GM23248 (cell line): ENCODE data around the gene SEC31A. TPM values are rescaled to one million over a fixed set of nuclear protein-coding genes. Genes with fewer than 3 reads are reported as not detected.

ENCODE experiments used
- DNase-seq: peaks from one replicate; pipeline ENCODE4 v3.0.0-alpha.2; 2015
- H2AFZ ChIP-seq: fragments of 200-600 bp; sonication (generic); 2 replicates; pipeline ENCODE4 v1.6.1; 2016; ENCODE audit warnings: antibody characterized with exemption
- H3F3A ChIP-seq: fragments of 200-600 bp; sonication (generic); 2 replicates; pipeline ENCODE4 v1.6.1; 2016; ENCODE audit warnings: mild to moderate bottlenecking, antibody characterized with exemption, mixed run types; ENCODE audit not compliant: insufficient read depth
- H3K27ac ChIP-seq: fragments of 200-600 bp; sonication (generic); 2 replicates; pipeline ENCODE4 v1.5.1; 2016; ENCODE audit warnings: mild to moderate bottlenecking
- H3K27me3 ChIP-seq: fragments of 200-600 bp; sonication (generic); replicated peaks from 2 replicates; pipeline ENCODE4 v1.6.1; 2016; ENCODE audit warnings: mild to moderate bottlenecking; ENCODE audit not compliant: insufficient read depth
- H3K36me3 ChIP-seq: fragments of 200-600 bp; sonication (generic); 2 replicates; pipeline ENCODE4 v1.6.1; 2016; ENCODE audit warnings: low read depth, mild to moderate bottlenecking
- H3K4me1 ChIP-seq: fragments of 200-600 bp; sonication (generic); 2 replicates; pipeline ENCODE4 v1.6.1; 2016; ENCODE audit warnings: mild to moderate bottlenecking; ENCODE audit not compliant: insufficient read depth
- H3K4me2 ChIP-seq: fragments of 200-600 bp; sonication (generic); one replicate; pipeline ENCODE4 v1.6.1; 2016; ENCODE audit warnings: mild to moderate bottlenecking; ENCODE audit not compliant: unreplicated experiment
- H3K4me3 ChIP-seq: fragments of 200-600 bp; sonication (generic); 2 replicates; pipeline ENCODE4 v1.5.1; 2016; ENCODE audit warnings: mild to moderate bottlenecking
- H3K79me2 ChIP-seq: fragments of 200-600 bp; sonication (generic); 2 replicates; pipeline ENCODE4 v1.6.1; 2016; ENCODE audit warnings: mild to moderate bottlenecking; ENCODE audit not compliant: insufficient read depth
- H3K9ac ChIP-seq: fragments of 200-600 bp; sonication (generic); 2 replicates; pipeline ENCODE4 v1.6.1; 2016; ENCODE audit warnings: mild to moderate bottlenecking
- H3K9me2 ChIP-seq: fragments of 200-600 bp; sonication (generic); 2 replicates; pipeline ENCODE4 v1.6.1; 2016; ENCODE audit warnings: mixed run types, mild to moderate bottlenecking, moderate library complexity; ENCODE audit not compliant: insufficient read depth
- H3K9me3 ChIP-seq: fragments of 200-600 bp; sonication (generic); one replicate; pipeline ENCODE4 v1.6.1; 2017; ENCODE audit warnings: low read depth
- H4K20me1 ChIP-seq: fragments of 200-600 bp; sonication (generic); 2 replicates; pipeline ENCODE4 v1.6.0; 2016; ENCODE audit not compliant: insufficient read depth
- EZH2 ChIP-seq: fragments of 200-600 bp; sonication (generic); IDR thresholded peaks from 2 replicates; pipeline ENCODE4 v1.6.1; 2018; ENCODE audit warnings: antibody characterized with exemption, mild to moderate bottlenecking; ENCODE audit not compliant: insufficient read depth, poor library complexity, severe bottlenecking
- EZH2phosphoT487 ChIP-seq: fragments of 200-600 bp; sonication (generic); IDR thresholded peaks from 2 replicates; pipeline ENCODE4 v1.6.1; 2018; ENCODE audit warnings: antibody characterized with exemption, moderate library complexity, mild to moderate bottlenecking, low read depth; ENCODE audit not compliant: insufficient read depth
- WGBS, 2 experiments: methylation state at CpG; one replicate each; pipeline ENCODE4 v1.1.6; 2015 to 2017; ENCODE audit warnings: low lambda C conversion rate in 2 of 2, low coverage in 1 of 2; ENCODE audit errors: missing lambda C conversion rate in 2 of 2; 5-methylcytosine and 5-hydroxymethylcytosine counted together
- in situ Hi-C: fragments of 300-500 bp; cut with MboI; formaldehyde crosslinking; loops from 2 replicates; pipeline ENCODE4 v1.15.0; 2020
- polyA plus RNA-seq: library from polyadenylated mRNA; unstranded; fragments of >200 nt; fragmentation: Nextera tagmentation; extraction: Ambion mirVana; gene quantifications from 2 replicates; pipeline ENCODE4 v1.2.1, GENCODE V29; 2016
- total RNA-seq: library from RNA; depleted of rRNA; stranded (reverse); fragments of >200 nt; shearing (Covaris generic); gene quantifications from 2 replicates; pipeline ENCODE4 v1.2.3, GENCODE V29; 2014

SEC31A gene
- total and polyA plus RNA-seq, 2 experiments from 2014 or later = 308 to 315 TPM

DNA sequence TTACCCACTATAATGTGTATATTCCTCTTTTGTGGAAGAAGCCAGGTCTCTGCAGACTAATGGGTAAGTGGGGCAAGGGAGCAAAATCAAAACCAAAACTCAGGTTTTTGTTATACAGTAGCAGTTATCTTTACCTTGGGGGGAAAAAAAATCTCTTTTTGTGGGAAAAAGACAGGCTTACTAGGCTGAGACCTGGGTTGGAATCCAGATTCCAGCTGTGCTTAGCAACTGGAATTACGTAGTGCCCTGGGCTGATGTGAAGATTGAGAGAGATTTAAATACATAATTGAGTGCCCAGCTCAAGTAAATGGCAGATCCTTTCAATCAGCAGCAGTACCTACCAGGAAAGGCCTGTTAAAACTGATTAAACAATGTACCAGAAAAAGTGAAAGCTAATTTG lies 76.9 kb downstream of the SEC31A start:
- no peak for TF ChIP-seq EZH2
- no peak for TF ChIP-seq EZH2phosphoT487
- in situ Hi-C loops = no loop called here
- 8 to 30% methylated on average over 1 of the region's 1 CpG for WGBS, 2 experiments
- Histone ChIP-seq H3K9me3 (no peaks in the 10 kb centered on the region), H3K9me2 (no peaks in the 10 kb centered on the region), H3F3A (peaks cover 67% of the 10 kb centered on the region), H3K4me3 (no peak overlapping the region), H3K36me3 (peaks cover 24% of the 10 kb centered on the region), H2AFZ (no peak overlapping the region), H3K27ac (no peak overlapping the region), H3K79me2 (no peaks in the 10 kb centered on the region), H3K4me2 (no peak overlapping the region), H4K20me1 (no peaks in the 10 kb centered on the region), H3K9ac (no peak overlapping the region), H3K27me3 (no peaks in the 10 kb centered on the region), H3K4me1 (no peaks in the 10 kb centered on the region)
- DNase-seq = no peak

DNA sequence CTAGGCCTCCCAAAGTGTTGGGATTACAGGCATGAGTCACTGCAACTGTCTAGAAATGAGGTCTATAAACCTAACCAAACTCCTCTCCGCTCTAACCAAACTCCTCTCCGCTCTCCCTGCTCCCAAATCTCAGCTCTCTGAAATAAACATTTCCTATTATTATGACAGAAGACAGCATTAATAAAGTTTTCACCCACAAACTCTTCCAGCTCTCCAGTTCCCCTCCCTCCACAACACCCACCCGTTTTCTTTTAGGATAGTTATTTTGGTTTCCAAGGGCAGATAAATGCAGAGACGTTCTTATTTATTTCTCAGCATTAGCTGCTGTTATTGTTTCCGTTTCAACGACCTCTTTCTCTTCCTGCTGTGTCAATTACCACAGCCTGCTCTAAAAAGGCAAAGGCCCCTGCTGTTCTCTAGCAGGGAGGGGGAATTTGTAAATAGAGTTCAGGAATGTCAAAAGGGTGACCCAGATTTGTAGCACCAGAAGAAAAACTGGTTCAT lies 79.1 kb downstream of the SEC31A start:
- Histone ChIP-seq H3K36me3 (peaks cover 3% of the 10 kb centered on the region; the same call in 1 of the 2 replicates), H3K9ac (no peak overlapping the region), H2AFZ (no peak overlapping the region), H3K4me1 (no peaks in the 10 kb centered on the region), H3K9me3 (no peaks in the 10 kb centered on the region), H3K79me2 (no peaks in the 10 kb centered on the region), H3F3A (peaks cover 45% of the 10 kb centered on the region), H3K4me2 (no peak overlapping the region), H3K4me3 (no peak overlapping the region), H4K20me1 (no peaks in the 10 kb centered on the region), H3K27ac (peak overlapping the region; percentile 7; the same call in 1 of the 2 replicates), H3K9me2 (no peaks in the 10 kb centered on the region), H3K27me3 (no peaks in the 10 kb centered on the region)
- no peak for TF ChIP-seq EZH2phosphoT487
- TF ChIP-seq EZH2 = no peak
- WGBS, 2 experiments = 35 to 37% methylated on average over 6 of the region's 6 CpGs
- no peak for DNase-seq
- in situ Hi-C loops = no loop called here

DNA sequence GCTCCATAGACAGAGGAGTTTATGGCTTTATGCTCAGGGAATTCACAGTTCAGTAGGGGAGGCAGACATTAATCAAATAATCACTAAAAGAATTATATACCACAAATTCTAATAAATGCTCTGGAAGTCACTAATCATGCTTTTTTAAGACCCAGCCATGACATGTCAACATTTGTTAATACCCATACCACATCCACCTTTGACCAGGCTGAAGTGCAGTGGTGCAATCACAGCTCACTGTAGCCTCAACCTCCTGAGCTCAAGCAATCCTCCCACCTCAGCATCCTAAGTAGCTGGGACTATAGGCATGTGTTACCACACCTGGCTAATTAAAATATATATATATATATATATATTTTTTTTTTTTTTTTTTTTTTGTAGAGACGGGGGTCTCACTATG lies 79.6 kb downstream of the SEC31A start:
- no peak overlapping the region for H3K4me3 ChIP-seq
- no peaks in the 10 kb centered on the region for H3K36me3 ChIP-seq
- TF ChIP-seq EZH2 = no peak
- no peak for TF ChIP-seq EZH2phosphoT487
- H3K4me1 ChIP-seq = no peaks in the 10 kb centered on the region
- in situ Hi-C loops = no loop called here
- H2AFZ ChIP-seq = no peak overlapping the region
- H3K27ac ChIP-seq = no peak overlapping the region
- no peaks in the 10 kb centered on the region for H3K9me3 ChIP-seq
- H3K9ac ChIP-seq = no peak overlapping the region
- 60% methylated on average over 1 of the region's 1 CpG; no CpG with 5 or more reads in 1 of the 2 experiments for WGBS, 2 experiments
- H3F3A ChIP-seq = peaks cover 43% of the 10 kb centered on the region
- no peak for DNase-seq
- no peak overlapping the region for H3K4me2 ChIP-seq
- H3K79me2 ChIP-seq = no peaks in the 10 kb centered on the region
- H3K9me2 ChIP-seq = no peaks in the 10 kb centered on the region
- no peaks in the 10 kb centered on the region for H4K20me1 ChIP-seq
- no peaks in the 10 kb centered on the region for H3K27me3 ChIP-seq

DNA sequence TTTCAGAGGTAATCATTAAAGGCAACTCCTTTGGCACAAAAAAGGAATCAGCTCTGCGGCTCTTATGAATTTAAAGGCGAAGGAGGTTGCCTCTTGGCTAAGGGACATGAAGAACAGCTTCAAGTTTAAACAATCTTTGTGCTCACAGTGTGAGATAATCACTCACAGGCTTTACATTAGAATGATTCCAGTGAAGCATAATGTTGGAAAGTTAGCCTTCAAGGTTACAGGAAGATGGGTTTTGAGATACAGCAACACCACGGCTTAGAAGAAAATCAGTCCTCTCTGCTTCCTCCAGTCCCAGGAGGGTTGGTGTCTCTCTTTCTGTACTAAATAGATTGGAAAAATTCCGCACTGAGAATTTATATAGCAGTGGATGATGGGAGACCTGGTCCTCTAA lies 80.8 kb downstream of the SEC31A start:
- Histone ChIP-seq H3K27ac (no peak overlapping the region), H3K9me2 (no peaks in the 10 kb centered on the region), H2AFZ (no peak overlapping the region), H3K9me3 (no peaks in the 10 kb centered on the region), H3K27me3 (no peaks in the 10 kb centered on the region), H3K36me3 (no peaks in the 10 kb centered on the region), H3K4me3 (no peak overlapping the region), H3K4me1 (no peaks in the 10 kb centered on the region), H3K79me2 (no peaks in the 10 kb centered on the region), H3K4me2 (no peak overlapping the region), H4K20me1 (no peaks in the 10 kb centered on the region), H3K9ac (no peak overlapping the region), H3F3A (peaks cover 31% of the 10 kb centered on the region)
- no peak for DNase-seq
- in situ Hi-C loops = no loop called here
- WGBS, 2 experiments = 22 to 24% methylated on average over 4 of the region's 4 CpGs
- TF ChIP-seq EZH2phosphoT487 (no peak), EZH2 (no peak)

DNA sequence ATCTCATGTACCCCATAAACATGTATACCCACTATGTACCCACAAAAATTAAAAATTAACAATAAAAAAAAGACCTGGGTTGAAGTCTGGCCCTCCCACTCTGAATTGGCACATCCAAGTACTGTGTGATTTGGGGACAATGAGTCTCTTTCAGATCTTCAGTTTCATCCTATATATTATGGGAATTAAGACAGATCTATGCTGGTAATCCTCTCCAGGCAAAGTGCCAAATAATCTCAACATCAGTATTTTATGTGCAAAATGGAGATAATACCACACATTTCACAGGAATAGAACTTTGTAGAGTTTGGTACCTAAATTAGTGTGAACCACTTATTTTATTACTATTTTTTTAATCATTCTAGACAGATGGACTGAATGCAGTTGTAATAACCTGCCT lies 81.3 kb downstream of the SEC31A start:
- no peaks in the 10 kb centered on the region for H4K20me1 ChIP-seq

More for the DNA sequence above, 81.3 kb downstream of the SEC31A start:
- Histone ChIP-seq H3K4me1 (no peaks in the 10 kb centered on the region), H3K9me2 (no peaks in the 10 kb centered on the region), H3K4me3 (no peak overlapping the region), H3K27ac (no peak overlapping the region), H3K79me2 (no peaks in the 10 kb centered on the region), H2AFZ (no peak overlapping the region), H3K9ac (no peak overlapping the region), H3K36me3 (no peaks in the 10 kb centered on the region), H3K27me3 (no peaks in the 10 kb centered on the region), H3K9me3 (no peaks in the 10 kb centered on the region), H3K4me2 (no peak overlapping the region), H3F3A (peaks cover 26% of the 10 kb centered on the region)
- TF ChIP-seq EZH2 = no peak
- no peak for TF ChIP-seq EZH2phosphoT487
- DNase-seq = no peak
- in situ Hi-C loops = loop anchor here (10.0 kb wide), 1 partner anchor 345 kb away; no protein-coding TSS in a partner anchor
